SK-N-MC (cell line): ENCODE results near the gene ACTA2.

Experiments
- DNase-seq: peaks from one replicate; pipeline ENCODE4 v3.0.0-alpha.2; 2011; ENCODE audit warnings: low read depth, low spot score
- H3K27ac ChIP-seq: fragments of 200-600 bp; sonication (generic); 2 replicates; pipeline ENCODE4 v1.5.1; 2016; ENCODE audit warnings: mixed run types
- H3K36me3 ChIP-seq: fragments of 200-600 bp; sonication (generic); 2 replicates; pipeline ENCODE4 v1.6.1; 2017; ENCODE audit warnings: antibody characterized with exemption, low read length, mixed read lengths; ENCODE audit not compliant: insufficient read depth
- H3K4me3 ChIP-seq: fragments of 200-600 bp; sonication (generic); 2 replicates; pipeline ENCODE4 v1.5.1; 2016
- H3K9ac ChIP-seq: fragments of 200-600 bp; sonication (generic); 2 replicates; pipeline ENCODE4 v1.8.0; 2017; ENCODE audit warnings: mixed run types, mixed read lengths; ENCODE audit not compliant: insufficient read length
- H3K9me3 ChIP-seq: fragments of 200-600 bp; sonication (generic); 2 replicates; pipeline ENCODE4 v1.6.1; 2017; ENCODE audit warnings: low read depth, mild to moderate bottlenecking, antibody characterized with exemption, low read length, moderate library complexity, mixed read lengths
- EZH2 ChIP-seq: fragments of 200-600 bp; sonication (generic); IDR thresholded peaks from one replicate; pipeline ENCODE4 v1.6.1; 2017; ENCODE audit warnings: antibody characterized with exemption
- FOXP2 ChIP-seq: optimal IDR thresholded peaks from 2 replicates; pipeline ENCODE3; 2011; ENCODE audit warnings: mild to moderate bottlenecking, moderate library complexity; ENCODE audit not compliant: insufficient read depth; ENCODE audit errors: extremely low read length, control extremely low read depth
- POLR2AphosphoS5 ChIP-seq: IDR thresholded peaks from 2 replicates; pipeline ENCODE4 v1.6.1; 2012; ENCODE audit warnings: mild to moderate bottlenecking, low read depth, low read length, borderline replicate concordance

The ACTA2 gene

GRCh38 chr10:88954458-88955083 lies 2.0 kb upstream of the ACTA2 start:
- H3K27ac ChIP-seq = no peak overlapping the region
- no peaks in the 10 kb centered on the region for H3K36me3 ChIP-seq
- no peak overlapping the region for H3K9ac ChIP-seq
- H3K4me3 ChIP-seq = no peak overlapping the region
- no peak for DNase-seq
- no peaks in the 10 kb centered on the region for H3K9me3 ChIP-seq
- TF ChIP-seq POLR2AphosphoS5 (no peak), FOXP2 (no peak), EZH2 (no peak)

GRCh38 chr10:88953662-88954061 lies 1.1 kb upstream of the ACTA2 start:
- TF ChIP-seq POLR2AphosphoS5 = no peak
- TF ChIP-seq FOXP2 = no peak
- TF ChIP-seq EZH2 = no peak
- H3K27ac ChIP-seq = no peak overlapping the region

GRCh38 chr10:88949912-88950837 lies 2.4 kb downstream of the ACTA2 start:
- H3K9ac ChIP-seq = peak overlapping the region; percentile 70
- DNase-seq = peak; percentile 39
- H3K27ac ChIP-seq = peak overlapping the region; percentile 94

More at GRCh38 chr10:88953662-88954061, 1.1 kb upstream of the ACTA2 start:
- no peak overlapping the region for H3K9ac ChIP-seq
- DNase-seq = no peak
- no peaks in the 10 kb centered on the region for H3K9me3 ChIP-seq
- no peaks in the 10 kb centered on the region for H3K36me3 ChIP-seq
- no peak overlapping the region for H3K4me3 ChIP-seq

GRCh38 chr10:88949051-88949450 lies 3.5 kb downstream of the ACTA2 start:
- no peak overlapping the region for H3K27ac ChIP-seq
- no peaks in the 10 kb centered on the region for H3K9me3 ChIP-seq
- H3K36me3 ChIP-seq = no peaks in the 10 kb centered on the region
- H3K9ac ChIP-seq = no peak overlapping the region
- TF ChIP-seq POLR2AphosphoS5 (no peak), FOXP2 (no peak), EZH2 (no peak)
- H3K4me3 ChIP-seq = no peak overlapping the region
- DNase-seq = no peak

More at GRCh38 chr10:88949912-88950837, 2.4 kb downstream of the ACTA2 start:
- peak overlapping the region; percentile 36 for H3K4me3 ChIP-seq
- H3K9me3 ChIP-seq = no peaks in the 10 kb centered on the region
- H3K36me3 ChIP-seq = no peaks in the 10 kb centered on the region
- no peak for TF ChIP-seq FOXP2
- TF ChIP-seq EZH2 = no peak
- TF ChIP-seq POLR2AphosphoS5 = no peak

- DNase-seq = no peak
- Histone ChIP-seq H3K36me3 (no peaks in the 10 kb centered on the region), H3K9ac (no peak overlapping the region), H3K9me3 (no peaks in the 10 kb centered on the region), H3K4me3 (no peak overlapping the region), H3K27ac (no peak overlapping the region)
- TF ChIP-seq EZH2 (no peak), POLR2AphosphoS5 (no peak), FOXP2 (no peak)
Observed at GRCh38 chr10:88946965-88947590, 5.5 kb downstream of the ACTA2 start.

- H3K36me3 ChIP-seq = no peaks in the 10 kb centered on the region
- no peaks in the 10 kb centered on the region for H3K9me3 ChIP-seq
- H3K9ac ChIP-seq = no peak overlapping the region
- H3K4me3 ChIP-seq = no peak overlapping the region
- no peak for DNase-seq
- TF ChIP-seq POLR2AphosphoS5 = no peak
- TF ChIP-seq FOXP2 = no peak
- TF ChIP-seq EZH2 = no peak
- no peak overlapping the region for H3K27ac ChIP-seq
Observed at GRCh38 chr10:88946200-88946599, 6.4 kb downstream of the ACTA2 start.

GRCh38 chr10:88944813-88945212 lies 7.8 kb downstream of the ACTA2 start:
- no peak overlapping the region for H3K9ac ChIP-seq
- H3K27ac ChIP-seq = no peak overlapping the region
- DNase-seq = no peak
- H3K9me3 ChIP-seq = no peaks in the 10 kb centered on the region
- H3K4me3 ChIP-seq = no peak overlapping the region
- TF ChIP-seq FOXP2 = no peak
- TF ChIP-seq POLR2AphosphoS5 = no peak
- TF ChIP-seq EZH2 = no peak
- H3K36me3 ChIP-seq = no peaks in the 10 kb centered on the region

GRCh38 chr10:88943778-88944177 lies 8.8 kb downstream of the ACTA2 start:
- Histone ChIP-seq H3K9ac (no peak overlapping the region), H3K4me3 (no peak overlapping the region), H3K9me3 (no peaks in the 10 kb centered on the region), H3K27ac (no peak overlapping the region), H3K36me3 (no peaks in the 10 kb centered on the region)
- no peak for DNase-seq
- no peak for TF ChIP-seq EZH2
